Erythroblast (primary cell): ENCODE data around the gene CD320.

Source experiments
- GATA1 ChIP-seq: IDR thresholded peaks from 2 replicates; pipeline ENCODE4 v1.6.1; 2011; ENCODE audit warnings: low read depth, mild to moderate bottlenecking, control low read depth, low read length, moderate library complexity
- POLR2A ChIP-seq: IDR thresholded peaks from 2 replicates; pipeline ENCODE4 v1.6.1; 2011; ENCODE audit warnings: mild to moderate bottlenecking, low read length

GRCh38 chr19:8304841-8305621 lies 3.1 kb downstream of the CD320 start:
- TF ChIP-seq POLR2A: no peak
- TF ChIP-seq GATA1: no peak
